Neutrophil (primary cell): Measurements from ENCODE around the gene TADA2A.

Experiments used
- H3K27ac ChIP-seq: fragments of 200-600 bp; sonication (generic); 2 replicates; pipeline ENCODE4 v1.5.1; 2016; ENCODE audit warnings: mild to moderate bottlenecking, moderate library complexity
- H3K27me3 ChIP-seq: fragments of 200-600 bp; sonication (generic); 2 replicates; pipeline ENCODE4 v1.6.0; 2016; ENCODE audit warnings: mild to moderate bottlenecking
- H3K36me3 ChIP-seq: fragments of 200-600 bp; sonication (generic); 2 replicates; pipeline ENCODE4 v1.5.1; 2017
- H3K4me1 ChIP-seq, 2 experiments: fragments of 200-600 bp in 1 of 2; sonication (generic) in 1 of 2; 1 replicate in 1 of 2; 2 replicates in 1 of 2; pipeline versions ENCODE4 v1.5.1 to v1.6.1; 2013 to 2016; ENCODE audit warnings: low read depth in 1 of 2, low read length in 1 of 2, mild to moderate bottlenecking in 1 of 2, moderate library complexity in 1 of 2; ENCODE audit not compliant: control insufficient read depth in 1 of 2, insufficient read depth in 1 of 2
- H3K4me3 ChIP-seq, 2 experiments: fragments of 200-600 bp in 1 of 2; sonication (generic) in 1 of 2; 1 replicate in 1 of 2; 2 replicates in 1 of 2; pipeline ENCODE4 v1.5.1; 2013 to 2016; ENCODE audit warnings: low read depth in 1 of 2, low read length in 1 of 2, mild to moderate bottlenecking in 1 of 2, moderate library complexity in 1 of 2
- H3K9me3 ChIP-seq: fragments of 200-600 bp; sonication (generic); 2 replicates; pipeline ENCODE4 v1.5.1; 2016
- TF ChIP-seq, protein P1 (sequence below): fragments of 200-600 bp; sonication (generic); IDR thresholded peaks from 2 replicates; pipeline ENCODE4 v1.5.1; 2016; ENCODE audit warnings: antibody characterized with exemption

Gene TADA2A

DNA sequence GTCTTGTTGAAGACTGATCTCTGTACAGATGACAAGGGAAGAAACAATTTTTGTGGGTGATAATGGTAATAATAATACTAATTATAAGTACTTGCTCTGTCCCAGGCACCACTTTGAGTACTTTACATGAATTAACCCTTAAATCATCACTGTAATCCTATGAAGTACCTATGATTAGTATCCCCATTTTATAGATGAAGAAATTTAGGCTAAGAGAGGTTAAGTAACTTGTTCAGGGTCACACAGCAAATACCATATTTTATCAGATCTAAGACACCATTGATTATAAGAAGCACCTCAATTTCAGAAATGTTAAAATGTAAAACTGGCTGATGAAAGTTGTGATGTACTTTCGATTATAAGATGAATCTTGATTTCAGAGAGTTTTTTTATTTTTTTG, 18.6 kb downstream of the TADA2A start:
- peaks cover 40% of the 10 kb centered on the region for H3K36me3 ChIP-seq
- TF ChIP-seq, protein P1, sequence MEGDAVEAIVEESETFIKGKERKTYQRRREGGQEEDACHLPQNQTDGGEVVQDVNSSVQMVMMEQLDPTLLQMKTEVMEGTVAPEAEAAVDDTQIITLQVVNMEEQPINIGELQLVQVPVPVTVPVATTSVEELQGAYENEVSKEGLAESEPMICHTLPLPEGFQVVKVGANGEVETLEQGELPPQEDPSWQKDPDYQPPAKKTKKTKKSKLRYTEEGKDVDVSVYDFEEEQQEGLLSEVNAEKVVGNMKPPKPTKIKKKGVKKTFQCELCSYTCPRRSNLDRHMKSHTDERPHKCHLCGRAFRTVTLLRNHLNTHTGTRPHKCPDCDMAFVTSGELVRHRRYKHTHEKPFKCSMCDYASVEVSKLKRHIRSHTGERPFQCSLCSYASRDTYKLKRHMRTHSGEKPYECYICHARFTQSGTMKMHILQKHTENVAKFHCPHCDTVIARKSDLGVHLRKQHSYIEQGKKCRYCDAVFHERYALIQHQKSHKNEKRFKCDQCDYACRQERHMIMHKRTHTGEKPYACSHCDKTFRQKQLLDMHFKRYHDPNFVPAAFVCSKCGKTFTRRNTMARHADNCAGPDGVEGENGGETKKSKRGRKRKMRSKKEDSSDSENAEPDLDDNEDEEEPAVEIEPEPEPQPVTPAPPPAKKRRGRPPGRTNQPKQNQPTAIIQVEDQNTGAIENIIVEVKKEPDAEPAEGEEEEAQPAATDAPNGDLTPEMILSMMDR: no peak
- no peaks in the 10 kb centered on the region for H3K4me1 ChIP-seq
- H3K27ac ChIP-seq: no peak overlapping the region
- no peak overlapping the region for H3K4me3 ChIP-seq
- no peaks in the 10 kb centered on the region for H3K9me3 ChIP-seq
- no peaks in the 10 kb centered on the region for H3K27me3 ChIP-seq

DNA sequence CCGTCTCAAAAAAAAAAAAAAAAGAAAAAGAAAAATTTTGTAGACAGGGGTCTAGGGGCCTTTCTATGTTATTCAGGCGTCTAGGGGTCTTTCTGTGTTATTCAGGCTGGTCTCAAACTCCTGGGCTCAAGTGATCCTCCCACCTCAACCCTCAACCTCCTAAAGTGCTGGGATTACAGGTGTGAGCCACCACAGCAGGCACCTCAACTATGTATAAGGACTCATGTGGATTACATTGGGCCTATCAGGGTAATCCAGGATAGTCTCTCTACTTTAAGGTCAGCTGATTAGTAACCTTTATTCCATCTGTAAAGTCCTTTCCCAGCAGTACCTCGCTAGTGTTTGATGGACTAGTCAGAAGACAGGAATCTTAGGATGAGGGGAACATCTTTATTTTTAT, 22.4 kb downstream of the TADA2A start:
- Histone ChIP-seq H3K9me3 (no peaks in the 10 kb centered on the region), H3K36me3 (peaks cover 32% of the 10 kb centered on the region), H3K27me3 (no peaks in the 10 kb centered on the region), H3K4me3 (no peak overlapping the region), H3K27ac (no peak overlapping the region), H3K4me1 (no peaks in the 10 kb centered on the region)
- TF ChIP-seq, protein P1: no peak

GRCh38 chr17:37429453-37429852, 22.8 kb downstream of the TADA2A start:
- H3K9me3 ChIP-seq: no peaks in the 10 kb centered on the region
- H3K4me1 ChIP-seq: no peaks in the 10 kb centered on the region
- no peak overlapping the region for H3K27ac ChIP-seq
- H3K4me3 ChIP-seq: no peak overlapping the region
- H3K27me3 ChIP-seq: no peaks in the 10 kb centered on the region
- TF ChIP-seq, protein P1: no peak
- H3K36me3 ChIP-seq: peaks cover 28% of the 10 kb centered on the region

GRCh38 chr17:37430051-37430627, 23.5 kb downstream of the TADA2A start:
- TF ChIP-seq, protein P1: no peak
- H3K4me3 ChIP-seq: no peak overlapping the region
- no peaks in the 10 kb centered on the region for H3K27me3 ChIP-seq
- no peaks in the 10 kb centered on the region for H3K4me1 ChIP-seq
- H3K27ac ChIP-seq: no peak overlapping the region
- peaks cover 21% of the 10 kb centered on the region for H3K36me3 ChIP-seq
- no peaks in the 10 kb centered on the region for H3K9me3 ChIP-seq

GRCh38 chr17:37432671-37433070, 26.0 kb downstream of the TADA2A start:
- TF ChIP-seq, protein P1: no peak

GRCh38 chr17:37438141-37438540, 31.5 kb downstream of the TADA2A start:
- no peaks in the 10 kb centered on the region for H3K9me3 ChIP-seq
- TF ChIP-seq, protein P1: no peak
- no peaks in the 10 kb centered on the region for H3K27me3 ChIP-seq
- no peak overlapping the region for H3K4me3 ChIP-seq
- no peaks in the 10 kb centered on the region for H3K4me1 ChIP-seq
- peaks cover 49% of the 10 kb centered on the region for H3K36me3 ChIP-seq
- no peak overlapping the region for H3K27ac ChIP-seq

More at GRCh38 chr17:37432671-37433070, 26.0 kb downstream of the TADA2A start:
- Histone ChIP-seq H3K4me3 (no peak overlapping the region), H3K9me3 (no peaks in the 10 kb centered on the region), H3K27me3 (no peaks in the 10 kb centered on the region), H3K36me3 (peaks cover 20% of the 10 kb centered on the region), H3K27ac (no peak overlapping the region), H3K4me1 (no peaks in the 10 kb centered on the region)
